SU-DHL-6 (cell line): ENCODE results near the gene TWIST2.

Experiments
- H2AFZ ChIP-seq: fragments of 200-600 bp; sonication (generic); 2 replicates; pipeline ENCODE4 v1.6.1; 2014; ENCODE audit warnings: low read depth, mild to moderate bottlenecking, moderate library complexity, mixed read lengths, antibody characterized with exemption, low read length; ENCODE audit not compliant: severe bottlenecking
- H3F3A ChIP-seq: fragments of 200-600 bp; shearing (Covaris generic); 2 replicates; pipeline ENCODE4 v1.6.0; 2016; ENCODE audit warnings: antibody characterized with exemption, mild to moderate bottlenecking; ENCODE audit not compliant: insufficient read depth
- H3K27ac ChIP-seq: fragments of 200-600 bp; sonication (generic); 2 replicates; pipeline ENCODE4 v1.5.1; 2016; ENCODE audit warnings: low read depth, mild to moderate bottlenecking, low read length, moderate library complexity, mixed read lengths
- H3K27me3 ChIP-seq: fragments of 200-600 bp; sonication (generic), shearing (Covaris generic); 2 replicates; pipeline ENCODE4 v1.6.0; 2014; ENCODE audit warnings: mild to moderate bottlenecking, low read length
- H3K36me3 ChIP-seq: fragments of 200-600 bp; sonication (generic); 2 replicates; pipeline ENCODE4 v1.6.1; 2014; ENCODE audit warnings: mild to moderate bottlenecking, low read length, mixed read lengths
- H3K4me2 ChIP-seq: fragments of 300-600, 200-600 bp; shearing (Covaris generic), sonication (generic); 2 replicates; pipeline ENCODE4 v1.6.0; 2014; ENCODE audit warnings: low read length, low read depth, mild to moderate bottlenecking; ENCODE audit not compliant: poor library complexity, severe bottlenecking
- H3K4me3 ChIP-seq: fragments of 200-600 bp; sonication (generic); 2 replicates; pipeline ENCODE4 v1.5.1; 2014; ENCODE audit warnings: antibody characterized with exemption, low read length, mild to moderate bottlenecking, mixed read lengths; ENCODE audit not compliant: insufficient read depth, poor library complexity, severe bottlenecking
- H3K79me2 ChIP-seq: fragments of 200-600 bp; sonication (generic); 2 replicates; pipeline ENCODE4 v1.6.1; 2014; ENCODE audit warnings: mild to moderate bottlenecking, low read length, moderate library complexity; ENCODE audit not compliant: insufficient read depth
- H3K9ac ChIP-seq: fragments of 200-600 bp; sonication (generic); 2 replicates; pipeline ENCODE4 v1.7.0; 2014; ENCODE audit warnings: mild to moderate bottlenecking, low read length
- H3K9me2 ChIP-seq: fragments of 200-600 bp; sonication (generic); replicated peaks from 2 replicates; pipeline ENCODE4 v1.6.1; 2014; ENCODE audit warnings: low read length; ENCODE audit not compliant: insufficient read depth
- H3K9me3 ChIP-seq: fragments of 200-600 bp; sonication (generic); 2 replicates; pipeline ENCODE4 v1.6.1; 2014; ENCODE audit warnings: low read length, mixed read lengths; ENCODE audit not compliant: insufficient read depth
- H4K20me1 ChIP-seq: fragments of 200-600 bp; sonication (generic); 2 replicates; pipeline ENCODE4 v1.6.1; 2014; ENCODE audit warnings: low read depth, mild to moderate bottlenecking, antibody characterized with exemption, low read length, moderate library complexity, mixed read lengths
- EZH2phosphoT487 ChIP-seq: fragments of 200-600 bp; sonication (generic), shearing (Covaris generic); conservative IDR thresholded peaks from 2 replicates; pipeline ENCODE4 v1.6.1; 2018; ENCODE audit warnings: mild to moderate bottlenecking, antibody characterized with exemption, low read length, moderate library complexity, mixed read lengths
- TF ChIP-seq, protein P1 (sequence below): fragments of 200-600 bp; sonication (generic); IDR thresholded peaks from one replicate; pipeline ENCODE4 v1.5.1; 2017; ENCODE audit warnings: antibody characterized with exemption, mild to moderate bottlenecking, low read length, moderate library complexity; ENCODE audit not compliant: insufficient read depth, poor library complexity, severe bottlenecking

TWIST2 gene

DNA sequence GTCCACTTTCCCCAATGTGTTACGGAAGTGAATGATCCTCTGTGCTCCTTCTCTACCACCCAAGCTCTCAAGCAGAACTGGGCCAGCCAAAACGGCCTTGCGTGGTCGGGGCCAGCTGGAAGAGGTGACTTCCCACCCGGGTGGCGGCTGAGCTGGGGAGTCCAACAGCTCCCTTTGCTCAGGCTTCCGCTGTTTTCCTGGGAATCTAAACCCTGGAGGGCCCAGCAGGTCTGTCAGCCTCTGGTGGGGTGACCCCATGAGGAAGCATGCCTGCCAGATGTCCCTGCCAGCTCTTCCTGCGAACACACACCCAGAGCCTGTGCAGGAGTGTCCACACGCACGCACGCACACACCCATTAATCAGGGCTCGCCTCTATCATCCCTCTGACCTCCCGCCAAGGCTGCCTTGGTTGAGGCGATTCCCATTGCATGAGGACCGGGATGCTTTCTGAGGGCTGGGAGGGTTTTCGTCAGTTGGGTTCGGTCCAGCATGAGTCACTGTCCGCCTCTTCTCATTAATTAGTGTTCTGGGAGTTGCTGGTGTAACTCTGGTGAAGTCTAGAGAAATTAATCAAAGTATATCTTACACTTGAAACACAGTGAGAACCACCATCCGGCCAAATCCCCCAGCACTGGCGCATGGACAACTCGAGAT lies 90.6 kb downstream of the TWIST2 start:
- Histone ChIP-seq H3K27me3 (no peaks in the 10 kb centered on the region), H2AFZ (no peak overlapping the region), H3K4me2 (no peak overlapping the region), H3K79me2 (no peaks in the 10 kb centered on the region), H3F3A (no peaks in the 10 kb centered on the region), H3K4me3 (no peak overlapping the region), H3K9me2 (no peaks in the 10 kb centered on the region), H3K27ac (no peak overlapping the region), H4K20me1 (no peaks in the 10 kb centered on the region), H3K9me3 (no peaks in the 10 kb centered on the region), H3K36me3 (no peaks in the 10 kb centered on the region), H3K9ac (no peak overlapping the region)
- TF ChIP-seq, protein P1, sequence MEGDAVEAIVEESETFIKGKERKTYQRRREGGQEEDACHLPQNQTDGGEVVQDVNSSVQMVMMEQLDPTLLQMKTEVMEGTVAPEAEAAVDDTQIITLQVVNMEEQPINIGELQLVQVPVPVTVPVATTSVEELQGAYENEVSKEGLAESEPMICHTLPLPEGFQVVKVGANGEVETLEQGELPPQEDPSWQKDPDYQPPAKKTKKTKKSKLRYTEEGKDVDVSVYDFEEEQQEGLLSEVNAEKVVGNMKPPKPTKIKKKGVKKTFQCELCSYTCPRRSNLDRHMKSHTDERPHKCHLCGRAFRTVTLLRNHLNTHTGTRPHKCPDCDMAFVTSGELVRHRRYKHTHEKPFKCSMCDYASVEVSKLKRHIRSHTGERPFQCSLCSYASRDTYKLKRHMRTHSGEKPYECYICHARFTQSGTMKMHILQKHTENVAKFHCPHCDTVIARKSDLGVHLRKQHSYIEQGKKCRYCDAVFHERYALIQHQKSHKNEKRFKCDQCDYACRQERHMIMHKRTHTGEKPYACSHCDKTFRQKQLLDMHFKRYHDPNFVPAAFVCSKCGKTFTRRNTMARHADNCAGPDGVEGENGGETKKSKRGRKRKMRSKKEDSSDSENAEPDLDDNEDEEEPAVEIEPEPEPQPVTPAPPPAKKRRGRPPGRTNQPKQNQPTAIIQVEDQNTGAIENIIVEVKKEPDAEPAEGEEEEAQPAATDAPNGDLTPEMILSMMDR, result no peak
- TF ChIP-seq EZH2phosphoT487, result no peak

DNA sequence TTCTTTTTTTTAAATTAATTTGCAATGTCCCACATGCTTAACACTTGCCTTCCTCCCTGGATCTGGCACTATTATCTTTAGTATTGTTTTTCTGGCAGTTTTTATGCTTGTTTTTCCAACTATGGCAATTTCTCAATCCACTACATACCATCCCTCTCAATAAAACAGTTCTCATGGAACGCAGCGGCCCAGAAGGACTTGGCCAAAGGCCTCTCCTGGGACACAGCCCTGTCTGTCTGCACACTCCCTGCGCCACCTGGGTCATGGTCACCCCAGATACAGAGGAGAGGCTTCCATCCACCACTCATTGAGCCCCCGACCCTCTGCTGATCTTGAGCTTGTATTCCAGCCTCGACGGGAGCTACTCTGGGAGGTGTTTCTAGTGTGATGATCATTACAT lies 91.2 kb downstream of the TWIST2 start:
- H3F3A ChIP-seq, result no peaks in the 10 kb centered on the region
- H3K79me2 ChIP-seq, result no peaks in the 10 kb centered on the region
- H2AFZ ChIP-seq, result no peak overlapping the region
- H3K4me2 ChIP-seq, result no peak overlapping the region
- no peak overlapping the region for H3K9ac ChIP-seq
- no peaks in the 10 kb centered on the region for H3K27me3 ChIP-seq
- no peaks in the 10 kb centered on the region for H3K9me3 ChIP-seq
- no peaks in the 10 kb centered on the region for H3K36me3 ChIP-seq
- H3K9me2 ChIP-seq, result no peaks in the 10 kb centered on the region
- no peaks in the 10 kb centered on the region for H4K20me1 ChIP-seq
- TF ChIP-seq EZH2phosphoT487, result no peak
- TF ChIP-seq, protein P1, result no peak
- H3K27ac ChIP-seq, result no peak overlapping the region
- H3K4me3 ChIP-seq, result no peak overlapping the region

DNA sequence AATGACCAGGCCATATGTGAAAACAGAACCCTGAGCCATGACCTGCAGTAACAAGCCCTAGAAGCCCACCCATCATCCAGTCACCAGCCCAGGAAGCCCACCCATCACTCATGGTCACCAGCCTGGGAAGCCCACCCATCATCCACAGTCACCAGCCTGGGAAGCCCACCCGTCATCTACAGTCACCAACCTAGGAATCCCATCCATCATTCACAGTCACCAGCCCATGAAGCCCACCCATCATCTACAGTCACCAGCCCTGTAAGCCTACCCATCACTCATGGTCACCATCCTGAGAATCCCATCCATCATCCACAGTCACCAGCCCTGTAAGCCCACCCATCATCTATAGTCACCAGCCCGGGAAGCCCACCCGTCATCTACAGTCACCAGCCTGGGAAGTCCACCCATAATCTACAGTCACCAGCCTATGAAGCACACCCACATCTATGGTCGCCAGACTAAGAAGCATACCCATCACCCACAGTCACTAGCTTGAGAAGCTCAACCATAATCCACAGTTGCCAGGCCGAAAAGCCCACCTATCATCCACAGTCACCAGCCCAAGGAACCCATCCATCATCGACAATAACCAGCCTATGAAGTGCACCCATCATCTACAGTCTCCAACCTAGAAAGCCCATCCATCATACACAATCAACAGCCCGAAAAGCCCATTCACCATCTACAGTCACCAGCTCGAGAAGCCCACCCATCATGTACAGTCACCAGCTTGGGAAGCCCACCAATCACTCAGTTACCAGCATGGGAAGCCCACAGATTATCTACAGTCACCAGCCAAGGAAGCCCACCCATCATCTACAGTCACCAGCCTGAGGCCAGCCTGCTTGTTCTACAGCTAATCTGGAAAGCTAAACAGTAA lies 91.9 kb downstream of the TWIST2 start:
- no peaks in the 10 kb centered on the region for H3K27me3 ChIP-seq
- no peak for TF ChIP-seq EZH2phosphoT487
- TF ChIP-seq, protein P1, result no peak

More for the DNA sequence above, 91.9 kb downstream of the TWIST2 start:
- Histone ChIP-seq H2AFZ (no peak overlapping the region), H3F3A (no peaks in the 10 kb centered on the region), H3K36me3 (no peaks in the 10 kb centered on the region), H3K4me3 (no peak overlapping the region), H3K79me2 (no peaks in the 10 kb centered on the region), H3K9me3 (no peaks in the 10 kb centered on the region), H3K27ac (no peak overlapping the region), H4K20me1 (no peaks in the 10 kb centered on the region), H3K4me2 (no peak overlapping the region), H3K9me2 (no peaks in the 10 kb centered on the region), H3K9ac (no peak overlapping the region)
